NB4 (cell line): Measurements from ENCODE around the gene OR10A6.

Experiments used
- DNase-seq: peaks from one replicate; pipeline ENCODE4 v3.0.0; 2010; ENCODE audit warnings: low read depth
- H3K4me3 ChIP-seq: one replicate; pipeline ENCODE4 v1.5.1; 2011; ENCODE audit warnings: mild to moderate bottlenecking, low read depth, low read length, moderate library complexity
- CTCF ChIP-seq: IDR thresholded peaks from one replicate; pipeline ENCODE4 v1.5.1; 2012; ENCODE audit warnings: low read depth, low read length
- MAX ChIP-seq: IDR thresholded peaks from 2 replicates; pipeline ENCODE4 v1.6.1; 2011; ENCODE audit warnings: low read depth, low read length
- MYC ChIP-seq: IDR thresholded peaks from 2 replicates; pipeline ENCODE4 v1.6.1; 2011; ENCODE audit warnings: low read depth, low read length
- POLR2A ChIP-seq: IDR thresholded peaks from 2 replicates; pipeline ENCODE4 v1.6.1; 2011; ENCODE audit warnings: mild to moderate bottlenecking; ENCODE audit not compliant: insufficient read length; ENCODE audit errors: extremely low read depth

The OR10A6 gene

DNA sequence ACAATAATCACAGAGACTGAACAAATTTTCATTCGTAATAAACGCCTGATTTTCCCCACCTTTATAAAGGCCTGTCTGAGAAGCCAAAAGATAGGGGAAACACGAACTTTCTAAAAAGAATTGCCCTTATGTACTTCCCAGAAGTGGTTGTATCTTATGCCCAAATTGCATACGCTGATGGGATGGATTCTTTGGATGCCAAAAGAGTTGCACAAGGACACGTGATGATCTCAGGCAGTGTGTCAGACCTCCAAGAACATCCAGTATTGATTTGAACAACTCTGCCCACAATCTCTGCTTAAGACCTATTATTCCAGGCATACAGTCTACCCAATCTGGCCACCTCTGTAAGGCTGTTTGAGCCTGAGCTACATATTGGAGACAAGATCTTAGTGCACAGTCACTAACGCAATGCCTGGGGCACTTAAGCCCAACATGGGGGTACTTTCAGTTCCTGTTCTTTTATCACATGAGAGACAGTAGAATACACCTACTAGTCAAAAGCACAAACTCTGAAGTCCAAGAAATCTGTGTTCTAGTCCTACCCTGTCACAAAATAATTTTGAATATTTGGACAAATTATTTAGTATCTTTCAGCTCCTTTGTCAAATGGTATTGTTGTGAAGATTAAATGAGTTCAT, 38.9 kb downstream of the OR10A6 start:
- no peak overlapping the region for H3K4me3 ChIP-seq
- TF ChIP-seq CTCF (no peak), POLR2A (no peak), MAX (no peak), MYC (no peak)
- DNase-seq, result peak; percentile 30

DNA sequence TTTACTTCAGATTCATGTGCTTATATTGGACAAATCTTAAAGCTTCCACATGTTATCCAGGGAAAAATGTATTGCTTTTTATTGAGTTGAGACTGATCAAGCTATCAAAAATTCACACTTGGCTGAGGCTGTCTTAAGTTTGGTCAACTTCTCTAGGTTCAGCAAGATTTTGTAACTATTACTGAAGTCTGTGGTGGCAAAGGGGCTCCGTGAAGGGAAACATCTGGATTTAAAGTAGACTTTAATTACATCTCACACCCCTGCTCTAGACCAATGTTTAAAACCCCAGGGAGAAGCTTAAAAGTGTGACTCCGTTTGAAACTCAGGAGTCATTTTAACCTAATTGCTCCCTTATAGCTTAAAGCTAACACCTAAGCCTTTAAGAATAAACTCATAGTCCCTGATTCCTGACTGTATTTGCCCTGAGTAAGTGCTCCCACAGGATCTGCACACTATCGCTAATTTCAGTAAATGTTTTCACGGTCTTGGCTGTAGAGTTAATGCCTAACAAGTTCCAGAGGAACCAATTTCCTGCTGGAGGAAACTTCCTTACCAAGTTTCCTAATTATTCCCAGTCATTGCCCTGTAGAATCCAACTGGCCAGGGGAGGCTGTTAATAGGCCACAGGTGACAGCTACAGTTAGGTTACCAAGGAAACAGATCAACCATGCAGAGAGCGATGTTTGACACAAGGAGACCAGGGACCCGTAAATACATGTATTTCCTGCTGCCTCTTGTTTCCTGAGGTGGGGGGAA, 40.5 kb downstream of the OR10A6 start:
- no peak for TF ChIP-seq CTCF
- TF ChIP-seq MYC, result no peak
- TF ChIP-seq POLR2A, result no peak
- TF ChIP-seq MAX, result no peak
- no peak for DNase-seq
- H3K4me3 ChIP-seq, result no peak overlapping the region

DNA sequence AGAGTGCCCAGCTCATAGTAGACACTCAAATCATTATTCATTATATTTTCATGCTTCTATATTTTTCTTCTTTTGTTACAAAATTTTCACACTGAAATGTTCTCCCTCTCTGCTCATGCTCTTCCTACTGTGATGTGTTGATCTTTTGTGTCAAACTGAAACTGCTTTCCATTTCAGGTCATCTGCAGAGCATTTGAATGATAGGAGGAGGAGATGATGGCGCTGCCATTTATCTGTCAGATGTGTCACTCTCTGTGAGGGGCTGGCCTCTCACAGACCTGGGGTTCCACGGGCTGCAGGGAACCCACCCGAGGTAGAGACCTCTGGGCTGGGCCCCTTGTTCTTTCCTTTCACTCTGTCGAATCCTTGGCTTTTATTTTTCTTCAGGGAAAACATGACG, 41.1 kb downstream of the OR10A6 start:
- H3K4me3 ChIP-seq, result no peak overlapping the region
- TF ChIP-seq MAX (no peak), MYC (no peak), POLR2A (no peak), CTCF (no peak)
- DNase-seq, result no peak

DNA sequence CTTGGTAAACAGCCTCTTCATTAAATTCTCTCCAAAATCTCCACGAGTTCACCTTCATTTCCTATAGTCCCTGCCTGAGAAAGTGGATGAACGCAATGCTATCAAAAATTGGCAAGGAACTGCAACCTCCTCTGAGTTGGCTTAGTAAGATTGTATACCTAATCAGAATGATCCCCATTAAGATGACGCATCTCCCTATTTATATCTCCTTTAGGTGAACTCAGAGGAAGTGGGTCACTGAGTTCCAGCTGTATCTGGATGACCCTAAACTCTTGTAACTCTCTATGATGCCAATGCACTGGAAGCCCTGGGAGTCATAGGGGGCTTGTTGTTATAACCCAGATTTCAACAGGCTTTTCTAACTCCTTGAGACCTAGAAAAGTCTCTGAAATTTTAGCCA, 48.2 kb downstream of the OR10A6 start:
- TF ChIP-seq CTCF, result no peak
- TF ChIP-seq POLR2A, result no peak
- TF ChIP-seq MYC, result no peak
- TF ChIP-seq MAX, result no peak
- H3K4me3 ChIP-seq, result no peak overlapping the region
- DNase-seq, result no peak
